ENCODE results near the gene VSIR.

DNA sequence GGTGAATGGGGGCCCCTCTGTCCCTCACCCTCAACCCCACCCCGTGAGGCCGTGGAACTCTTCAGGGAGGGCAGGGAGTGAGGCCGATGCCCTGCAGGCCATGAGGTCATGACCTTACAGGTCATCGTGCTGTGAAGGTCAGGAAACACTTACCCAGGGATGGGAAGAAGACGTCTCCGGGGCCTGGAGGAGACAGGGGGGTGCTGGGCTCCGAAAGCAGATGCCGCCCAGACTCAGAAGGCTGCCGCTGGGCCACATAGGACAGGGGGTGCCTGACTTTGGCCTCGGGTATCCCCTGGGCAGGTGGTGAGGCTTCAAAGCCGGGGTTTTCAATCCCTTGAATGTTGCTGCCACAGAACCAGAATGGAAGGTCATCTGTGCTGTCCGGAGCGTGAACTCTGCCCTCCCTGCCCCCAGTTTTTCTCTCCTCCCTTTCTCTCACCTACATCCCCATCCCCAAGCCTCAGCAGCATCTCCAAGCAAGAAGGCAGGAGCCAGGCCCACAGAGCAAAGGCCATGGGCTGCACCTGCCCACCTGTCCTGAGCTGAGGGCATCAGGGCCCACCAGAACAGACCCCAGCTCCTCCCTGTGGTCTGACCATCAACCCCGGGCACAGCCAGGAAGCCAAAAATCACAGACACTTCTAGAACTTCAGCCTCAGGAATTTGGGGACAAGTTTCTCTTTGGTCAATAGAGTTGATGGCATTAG, 21.6 kb downstream of the VSIR start:
- TF ChIP-seq, protein P1, sequence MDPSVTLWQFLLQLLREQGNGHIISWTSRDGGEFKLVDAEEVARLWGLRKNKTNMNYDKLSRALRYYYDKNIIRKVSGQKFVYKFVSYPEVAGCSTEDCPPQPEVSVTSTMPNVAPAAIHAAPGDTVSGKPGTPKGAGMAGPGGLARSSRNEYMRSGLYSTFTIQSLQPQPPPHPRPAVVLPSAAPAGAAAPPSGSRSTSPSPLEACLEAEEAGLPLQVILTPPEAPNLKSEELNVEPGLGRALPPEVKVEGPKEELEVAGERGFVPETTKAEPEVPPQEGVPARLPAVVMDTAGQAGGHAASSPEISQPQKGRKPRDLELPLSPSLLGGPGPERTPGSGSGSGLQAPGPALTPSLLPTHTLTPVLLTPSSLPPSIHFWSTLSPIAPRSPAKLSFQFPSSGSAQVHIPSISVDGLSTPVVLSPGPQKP (CRISPR knock-in tag; IDR thresholded peaks at IDR 0.05), result no peak
- no peak for TF ChIP-seq SMARCB1 (IDR thresholded peaks at IDR 0.05; ENCODE audit: insufficient read length, low read depth)
- TF ChIP-seq, protein P2, sequence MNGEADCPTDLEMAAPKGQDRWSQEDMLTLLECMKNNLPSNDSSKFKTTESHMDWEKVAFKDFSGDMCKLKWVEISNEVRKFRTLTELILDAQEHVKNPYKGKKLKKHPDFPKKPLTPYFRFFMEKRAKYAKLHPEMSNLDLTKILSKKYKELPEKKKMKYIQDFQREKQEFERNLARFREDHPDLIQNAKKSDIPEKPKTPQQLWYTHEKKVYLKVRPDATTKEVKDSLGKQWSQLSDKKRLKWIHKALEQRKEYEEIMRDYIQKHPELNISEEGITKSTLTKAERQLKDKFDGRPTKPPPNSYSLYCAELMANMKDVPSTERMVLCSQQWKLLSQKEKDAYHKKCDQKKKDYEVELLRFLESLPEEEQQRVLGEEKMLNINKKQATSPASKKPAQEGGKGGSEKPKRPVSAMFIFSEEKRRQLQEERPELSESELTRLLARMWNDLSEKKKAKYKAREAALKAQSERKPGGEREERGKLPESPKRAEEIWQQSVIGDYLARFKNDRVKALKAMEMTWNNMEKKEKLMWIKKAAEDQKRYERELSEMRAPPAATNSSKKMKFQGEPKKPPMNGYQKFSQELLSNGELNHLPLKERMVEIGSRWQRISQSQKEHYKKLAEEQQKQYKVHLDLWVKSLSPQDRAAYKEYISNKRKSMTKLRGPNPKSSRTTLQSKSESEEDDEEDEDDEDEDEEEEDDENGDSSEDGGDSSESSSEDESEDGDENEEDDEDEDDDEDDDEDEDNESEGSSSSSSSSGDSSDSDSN (IDR thresholded peaks at IDR 0.05; ENCODE audit: borderline replicate concordance in 1 of 2, low read depth in 2 of 2, low read length in 2 of 2), result no peak
- no peak for TF ChIP-seq TAF1 (IDR thresholded peaks at IDR 0.05; ENCODE audit: control insufficient read depth, extremely low read depth, insufficient read depth, low read length, severe bottlenecking)
- TF ChIP-seq NR3C1 (CRISPR knock-in tag; IDR thresholded peaks at IDR 0.05), result no peak
- TF ChIP-seq FOXM1 (IDR thresholded peaks at IDR 0.05; ENCODE audit: low read depth), result no peak
- TF ChIP-seq FOXM1 (CRISPR knock-in tag; IDR thresholded peaks at IDR 0.05; ENCODE audit: low read depth), result no peak
- no peak for TF ChIP-seq ZBED1 (IDR thresholded peaks at IDR 0.05)
- no peak for TF ChIP-seq ZFX (CRISPR knock-in tag; IDR thresholded peaks at IDR 0.05)
- TF ChIP-seq, protein P3, sequence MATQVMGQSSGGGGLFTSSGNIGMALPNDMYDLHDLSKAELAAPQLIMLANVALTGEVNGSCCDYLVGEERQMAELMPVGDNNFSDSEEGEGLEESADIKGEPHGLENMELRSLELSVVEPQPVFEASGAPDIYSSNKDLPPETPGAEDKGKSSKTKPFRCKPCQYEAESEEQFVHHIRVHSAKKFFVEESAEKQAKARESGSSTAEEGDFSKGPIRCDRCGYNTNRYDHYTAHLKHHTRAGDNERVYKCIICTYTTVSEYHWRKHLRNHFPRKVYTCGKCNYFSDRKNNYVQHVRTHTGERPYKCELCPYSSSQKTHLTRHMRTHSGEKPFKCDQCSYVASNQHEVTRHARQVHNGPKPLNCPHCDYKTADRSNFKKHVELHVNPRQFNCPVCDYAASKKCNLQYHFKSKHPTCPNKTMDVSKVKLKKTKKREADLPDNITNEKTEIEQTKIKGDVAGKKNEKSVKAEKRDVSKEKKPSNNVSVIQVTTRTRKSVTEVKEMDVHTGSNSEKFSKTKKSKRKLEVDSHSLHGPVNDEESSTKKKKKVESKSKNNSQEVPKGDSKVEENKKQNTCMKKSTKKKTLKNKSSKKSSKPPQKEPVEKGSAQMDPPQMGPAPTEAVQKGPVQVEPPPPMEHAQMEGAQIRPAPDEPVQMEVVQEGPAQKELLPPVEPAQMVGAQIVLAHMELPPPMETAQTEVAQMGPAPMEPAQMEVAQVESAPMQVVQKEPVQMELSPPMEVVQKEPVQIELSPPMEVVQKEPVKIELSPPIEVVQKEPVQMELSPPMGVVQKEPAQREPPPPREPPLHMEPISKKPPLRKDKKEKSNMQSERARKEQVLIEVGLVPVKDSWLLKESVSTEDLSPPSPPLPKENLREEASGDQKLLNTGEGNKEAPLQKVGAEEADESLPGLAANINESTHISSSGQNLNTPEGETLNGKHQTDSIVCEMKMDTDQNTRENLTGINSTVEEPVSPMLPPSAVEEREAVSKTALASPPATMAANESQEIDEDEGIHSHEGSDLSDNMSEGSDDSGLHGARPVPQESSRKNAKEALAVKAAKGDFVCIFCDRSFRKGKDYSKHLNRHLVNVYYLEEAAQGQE (IDR thresholded peaks at IDR 0.05; ENCODE audit: borderline replicate concordance), result no peak
- TF ChIP-seq, protein P3 (CRISPR knock-in tag; IDR thresholded peaks at IDR 0.05; ENCODE audit: low read depth), result no peak
- TF ChIP-seq TCFL5 (CRISPR knock-in tag; conservative IDR thresholded peaks at IDR 0.05), result no peak
- no peak for TF ChIP-seq ZNF143 (CRISPR knock-in tag; IDR thresholded peaks at IDR 0.05)
- no peak for TF ChIP-seq ZNF121 (CRISPR knock-in tag; conservative IDR thresholded peaks at IDR 0.05)
- no peak for TF ChIP-seq SRSF3 (IDR thresholded peaks at IDR 0.05; ENCODE audit: insufficient read depth, low read length)
- TF ChIP-seq, protein P4, sequence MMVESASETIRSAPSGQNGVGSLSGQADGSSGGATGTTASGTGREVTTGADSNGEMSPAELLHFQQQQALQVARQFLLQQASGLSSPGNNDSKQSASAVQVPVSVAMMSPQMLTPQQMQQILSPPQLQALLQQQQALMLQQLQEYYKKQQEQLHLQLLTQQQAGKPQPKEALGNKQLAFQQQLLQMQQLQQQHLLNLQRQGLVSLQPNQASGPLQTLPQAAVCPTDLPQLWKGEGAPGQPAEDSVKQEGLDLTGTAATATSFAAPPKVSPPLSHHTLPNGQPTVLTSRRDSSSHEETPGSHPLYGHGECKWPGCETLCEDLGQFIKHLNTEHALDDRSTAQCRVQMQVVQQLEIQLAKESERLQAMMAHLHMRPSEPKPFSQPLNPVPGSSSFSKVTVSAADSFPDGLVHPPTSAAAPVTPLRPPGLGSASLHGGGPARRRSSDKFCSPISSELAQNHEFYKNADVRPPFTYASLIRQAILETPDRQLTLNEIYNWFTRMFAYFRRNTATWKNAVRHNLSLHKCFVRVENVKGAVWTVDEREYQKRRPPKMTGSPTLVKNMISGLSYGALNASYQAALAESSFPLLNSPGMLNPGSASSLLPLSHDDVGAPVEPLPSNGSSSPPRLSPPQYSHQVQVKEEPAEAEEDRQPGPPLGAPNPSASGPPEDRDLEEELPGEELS (CRISPR knock-in tag; IDR thresholded peaks at IDR 0.05; ENCODE audit: borderline replicate concordance), result no peak
